WI38 (cell line): ENCODE measurements around the gene SEMA5A.

Source experiments
- H3K4me3 ChIP-seq: 2 replicates; pipeline ENCODE4 v1.5.1; 2011; ENCODE audit warnings: low read depth, mild to moderate bottlenecking, control low read depth, low read length
- CTCF ChIP-seq: IDR thresholded peaks from 2 replicates; pipeline ENCODE4 v1.5.1; 2012; ENCODE audit warnings: low read depth, mild to moderate bottlenecking, control low read depth, low read length

SEMA5A gene

GRCh38 chr5:9391080-9391479, 154.8 kb downstream of the SEMA5A start:
- H3K4me3 ChIP-seq, result no peak overlapping the region
- TF ChIP-seq CTCF, result no peak

- TF ChIP-seq CTCF, result no peak
- H3K4me3 ChIP-seq, result no peak overlapping the region
Observed at GRCh38 chr5:9390113-9390512, 155.8 kb downstream of the SEMA5A start.

- no peak for TF ChIP-seq CTCF
Observed at GRCh38 chr5:9388941-9389674, 156.8 kb downstream of the SEMA5A start.

GRCh38 chr5:9387879-9388278, 158.0 kb downstream of the SEMA5A start:
- no peak overlapping the region for H3K4me3 ChIP-seq
- no peak for TF ChIP-seq CTCF

More at GRCh38 chr5:9388941-9389674, 156.8 kb downstream of the SEMA5A start:
- no peak overlapping the region for H3K4me3 ChIP-seq

GRCh38 chr5:9386945-9387344, 158.9 kb downstream of the SEMA5A start:
- no peak for TF ChIP-seq CTCF
- H3K4me3 ChIP-seq, result no peak overlapping the region

GRCh38 chr5:9382522-9382921, 163.4 kb downstream of the SEMA5A start:
- no peak overlapping the region for H3K4me3 ChIP-seq
- TF ChIP-seq CTCF, result no peak

GRCh38 chr5:9381464-9381863, 164.4 kb downstream of the SEMA5A start:
- no peak overlapping the region for H3K4me3 ChIP-seq
- TF ChIP-seq CTCF, result no peak
